B cell (primary cell): ENCODE measurements around the gene DMXL1. TPM values are rescaled to one million over a fixed set of nuclear protein-coding genes. Genes with fewer than 3 reads are reported as not detected.
A peak's percentile ranks its signal among the peaks of the same experiment; 100 is the strongest.

Experiments used
- ATAC-seq: fragments of 200-7000 bp; cut with Tn5 transposase; one replicate; pipeline ENCODE4 v1.10.0; 2021; ENCODE audit warnings: low read depth, mild to moderate bottlenecking, moderate number of reproducible peaks, moderate library complexity
- CTCF ChIA-PET: fragments of 350-600 bp; sonication (Branson Sonifier 250); formaldehyde crosslinking; loops from one replicate; lab custom pipeline; 2021; ENCODE audit warnings: antibody characterized with exemption, inconsistent platforms; lab: Charles Lee
- POLR2A ChIA-PET: fragments of 350-600 bp; sonication (Branson Sonifier 250); formaldehyde crosslinking; loops from one replicate; lab custom pipeline; 2021; ENCODE audit warnings: antibody characterized with exemption; lab: Charles Lee
- DNase-seq: peaks from one replicate; pipeline ENCODE4 v3.0.0; 2013
- H2AFZ ChIP-seq: 2 replicates; pipeline ENCODE4 v1.6.1; 2012; ENCODE audit warnings: mild to moderate bottlenecking, low read depth, low read length; ENCODE audit not compliant: insufficient read depth, poor library complexity, severe bottlenecking
- H3K27ac ChIP-seq, 2 donors: 1 replicate in 1 of 2; 2 replicates in 1 of 2; pipeline ENCODE4 v1.5.1; 2012 to 2013; ENCODE audit warnings: low read length in 2 of 2, mild to moderate bottlenecking in 2 of 2, moderate library complexity in 1 of 2
- H3K27me3 ChIP-seq, 4 experiments: fragments of 200-600 bp in 1 of 4; sonication (generic) in 1 of 4; replicated peaks in 1 of 4; 1 replicate in 2 of 4; 2 replicates in 2 of 4; pipeline versions ENCODE4 v1.6.1 to v1.7.0; 2013 to 2016; ENCODE audit warnings: low read length in 3 of 4, mild to moderate bottlenecking in 2 of 4, mixed read lengths in 1 of 4, moderate library complexity in 1 of 4; ENCODE audit not compliant: insufficient read depth in 4 of 4, control insufficient read depth in 3 of 4; ENCODE audit errors: control extremely low read depth in 1 of 4
- H3K36me3 ChIP-seq, 2 experiments: replicated peaks in 1 of 2; 1 replicate in 1 of 2; 2 replicates in 1 of 2; pipeline versions ENCODE4 v1.6.1 to v1.7.1; 2013; ENCODE audit warnings: low read length in 1 of 2; ENCODE audit not compliant: insufficient read depth in 2 of 2, control insufficient read depth in 1 of 2; ENCODE audit errors: control extremely low read depth in 1 of 2, extremely low read depth in 1 of 2
- H3K4me1 ChIP-seq, 2 donors: fragments of 200-600 bp in 1 of 2; sonication (generic) in 1 of 2; 1 replicate in 1 of 2; 2 replicates in 1 of 2; pipeline versions ENCODE4 v1.5.1 to v1.6.1; 2013 to 2017; ENCODE audit warnings: low read length in 2 of 2; ENCODE audit not compliant: control insufficient read depth in 2 of 2, insufficient read depth in 2 of 2
- H3K4me2 ChIP-seq: replicated peaks from 2 replicates; pipeline ENCODE3; 2012; ENCODE audit warnings: mild to moderate bottlenecking, low read depth, low read length; ENCODE audit not compliant: poor library complexity, severe bottlenecking
- H3K4me3 ChIP-seq, 5 experiments: fragments of 200-600 bp in 1 of 5; sonication (generic) in 1 of 5; 1 replicate in 3 of 5; 2 replicates in 2 of 5; pipeline versions ENCODE4 v1.5.1 to v1.7.0; 2011 to 2016; ENCODE audit warnings: low read length in 4 of 5, mild to moderate bottlenecking in 4 of 5, low read depth in 2 of 5, control low read depth in 1 of 5, moderate library complexity in 1 of 5; ENCODE audit not compliant: insufficient read depth in 1 of 5; ENCODE audit errors: control extremely low read depth in 1 of 5, extremely low read depth in 1 of 5
- H3K79me2 ChIP-seq: fragments of 200-600 bp; sonication (generic); one replicate; pipeline ENCODE4 v1.6.0; 2016; ENCODE audit warnings: low read length; ENCODE audit not compliant: control insufficient read depth, insufficient read depth
- H3K9ac ChIP-seq: fragments of 200-600 bp; sonication (generic); 2 replicates; pipeline ENCODE4 v1.6.1; 2017; ENCODE audit warnings: mild to moderate bottlenecking, low read length, moderate library complexity
- H3K9me3 ChIP-seq, 3 donors: one replicate each; pipeline versions ENCODE4 v1.6.1 to v1.7.1; 2013; ENCODE audit warnings: low read length in 2 of 3; ENCODE audit not compliant: control insufficient read depth in 2 of 3, insufficient read depth in 1 of 3; ENCODE audit errors: control extremely low read depth in 1 of 3
- H4K20me1 ChIP-seq: 2 replicates; pipeline ENCODE4 v1.6.0; 2012; ENCODE audit warnings: mild to moderate bottlenecking, low read length; ENCODE audit not compliant: insufficient read depth, control insufficient read depth, poor library complexity, severe bottlenecking
- H3K27ac Mint-ChIP-seq: one replicate; pipeline ENCODE4 v1.8.0; 2021; ENCODE audit warnings: mixed read lengths
- H3K27me3 Mint-ChIP-seq: one replicate; pipeline ENCODE4 v1.8.0; 2021; ENCODE audit warnings: mixed read lengths
- H3K4me1 Mint-ChIP-seq: one replicate; pipeline ENCODE4 v1.8.0; 2021; ENCODE audit warnings: mixed read lengths
- H3K4me3 Mint-ChIP-seq: one replicate; pipeline ENCODE4 v1.8.0; 2021; ENCODE audit warnings: mixed read lengths
- H3K9me3 Mint-ChIP-seq: one replicate; pipeline ENCODE4 v1.8.0; 2022; ENCODE audit warnings: mixed read lengths; ENCODE audit not compliant: insufficient read depth
- EZH2 ChIP-seq: IDR thresholded peaks from 2 replicates; pipeline ENCODE4 v1.6.1; 2012; ENCODE audit warnings: borderline replicate concordance, low read depth, mild to moderate bottlenecking, moderate library complexity, low read length; ENCODE audit not compliant: insufficient read depth, poor library complexity, severe bottlenecking
- WGBS: methylation state at CpG from one replicate; pipeline ENCODE4 v1.1.5; 2013; ENCODE audit warnings: missing lambda C conversion rate; ENCODE audit not compliant: insufficient coverage; 5-methylcytosine and 5-hydroxymethylcytosine counted together
- intact Hi-C: fragments of 100-400 bp; cut with micrococcal nuclease; formaldehyde crosslinking; loops from one replicate; pipeline ENCODE4 v1.10.0; 2022
- polyA plus RNA-seq: library from polyadenylated mRNA; depleted of rRNA; stranded (reverse); fragments of >200 nt; gene quantifications from 2 replicates; pipeline ENCODE4 v1.2.3, GENCODE V29; 2012
- total RNA-seq, 2 donors: library from RNA; stranded (reverse); fragments of 120-200 nt in 1 of 2; gene quantifications; 1 replicate in 1 of 2; 2 replicates in 1 of 2; pipeline versions ENCODE4 v1.2.3 to v1.2.4, GENCODE V29; 2013 to 2022
- TF ChIP-seq, protein P1 (sequence below): fragments of 200-600 bp; IDR thresholded peaks from one replicate; pipeline ENCODE4 v1.8.0; 2022; ENCODE audit warnings: antibody characterized with exemption, mild to moderate bottlenecking

The DMXL1 gene
- total and polyA plus RNA-seq, 2 donors (not counting 1 experiment from before 2014, with no cell fraction given) = 37.9 to 129 TPM

DNA sequence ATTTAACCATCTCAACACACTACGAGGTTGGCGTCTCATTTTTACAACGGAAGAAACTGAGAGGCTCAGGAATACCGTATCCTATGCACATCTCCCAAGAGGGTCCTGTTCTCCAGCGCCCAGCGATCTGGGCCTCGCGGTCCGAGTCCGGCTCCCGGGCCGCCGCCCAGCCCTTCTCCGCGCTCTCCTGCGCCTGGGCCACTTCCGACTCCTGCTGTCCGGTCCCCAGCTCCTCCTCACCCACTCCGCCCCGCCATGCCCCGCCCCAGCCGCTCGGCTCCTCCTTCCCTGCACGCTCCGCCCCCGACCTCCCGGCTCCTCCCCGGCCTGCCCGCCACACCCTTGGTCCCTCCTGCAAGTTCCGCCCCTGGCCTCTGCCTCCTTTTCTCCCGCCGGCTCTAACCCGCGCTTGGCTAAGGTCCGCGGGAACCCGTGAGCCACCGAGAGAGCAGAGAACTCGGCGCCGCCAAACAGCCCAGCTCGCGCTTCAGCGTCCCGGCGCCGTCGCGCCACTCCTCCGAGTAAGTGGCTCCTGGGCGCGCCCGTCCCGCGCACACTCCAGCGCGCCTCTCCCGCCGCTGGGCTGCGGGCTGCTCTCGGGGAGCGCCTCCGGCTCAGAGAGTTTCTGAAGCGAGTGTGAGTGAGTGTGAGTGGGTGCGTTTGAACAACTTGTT, 197.6 kb downstream of the DMXL1 start:
- DNase-seq (peak; percentile 95), ATAC-seq (peak; percentile 93)
- H3K27me3 Mint-ChIP-seq = no peaks in the 10 kb centered on the region
- intact Hi-C loops = loop anchor here (1.0 to 2.0 kb wide), 7 partner anchors 8 to 280 kb away; partner anchors contain the start of genes DTWD2, HSD17B4 and TNFAIP8
- POLR2A ChIA-PET = interaction anchor here (0.9 to 2.7 kb wide), 13 partner anchors 9 to 280 kb away, joined by 3 to 14 read pairs (median 4); partner anchors contain the start of genes DMXL1, DTWD2 and TNFAIP8
- peak overlapping the region; percentile 78 for H3K4me2 ChIP-seq
- no peaks in the 10 kb centered on the region for H3K27me3 ChIP-seq
- TF ChIP-seq, protein P1, sequence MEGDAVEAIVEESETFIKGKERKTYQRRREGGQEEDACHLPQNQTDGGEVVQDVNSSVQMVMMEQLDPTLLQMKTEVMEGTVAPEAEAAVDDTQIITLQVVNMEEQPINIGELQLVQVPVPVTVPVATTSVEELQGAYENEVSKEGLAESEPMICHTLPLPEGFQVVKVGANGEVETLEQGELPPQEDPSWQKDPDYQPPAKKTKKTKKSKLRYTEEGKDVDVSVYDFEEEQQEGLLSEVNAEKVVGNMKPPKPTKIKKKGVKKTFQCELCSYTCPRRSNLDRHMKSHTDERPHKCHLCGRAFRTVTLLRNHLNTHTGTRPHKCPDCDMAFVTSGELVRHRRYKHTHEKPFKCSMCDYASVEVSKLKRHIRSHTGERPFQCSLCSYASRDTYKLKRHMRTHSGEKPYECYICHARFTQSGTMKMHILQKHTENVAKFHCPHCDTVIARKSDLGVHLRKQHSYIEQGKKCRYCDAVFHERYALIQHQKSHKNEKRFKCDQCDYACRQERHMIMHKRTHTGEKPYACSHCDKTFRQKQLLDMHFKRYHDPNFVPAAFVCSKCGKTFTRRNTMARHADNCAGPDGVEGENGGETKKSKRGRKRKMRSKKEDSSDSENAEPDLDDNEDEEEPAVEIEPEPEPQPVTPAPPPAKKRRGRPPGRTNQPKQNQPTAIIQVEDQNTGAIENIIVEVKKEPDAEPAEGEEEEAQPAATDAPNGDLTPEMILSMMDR = no peak
- TF ChIP-seq EZH2 = no peak
- peak overlapping the region; percentile 93 for H3K9ac ChIP-seq
- peak overlapping the region; percentile 94 for H2AFZ ChIP-seq
- H3K9me3 Mint-ChIP-seq = no peaks in the 10 kb centered on the region
- H3K27ac Mint-ChIP-seq = peak overlapping the region; percentile 95
- peaks cover 78% of the 10 kb centered on the region for H3K79me2 ChIP-seq
- H3K4me1 Mint-ChIP-seq = peaks cover 57% of the 10 kb centered on the region
- peak overlapping the region; percentile 98 for H3K4me3 Mint-ChIP-seq
- peak overlapping the region; percentile 79 to 99 (median 98) for H3K4me3 ChIP-seq
- H3K4me1 ChIP-seq = peaks cover 44 to 46% of the 10 kb centered on the region in 2 donors
- WGBS = under 1% methylated on average over 64 of the region's 65 CpGs
- H4K20me1 ChIP-seq = no peaks in the 10 kb centered on the region
- peaks cover 0 to 5% of the 10 kb centered on the region in 2 experiments for H3K36me3 ChIP-seq
- H3K27ac ChIP-seq = peak overlapping the region; percentile 83 to 91
- CTCF ChIA-PET = interaction anchor here (0.6 to 3.1 kb wide), 15 partner anchors 31 to 280 kb away, joined by 3 to 21 read pairs (median 4); partner anchors contain the start of genes DMXL1 and DTWD2
- peaks cover 0 to 2% (median 0%) of the 10 kb centered on the region in 3 donors for H3K9me3 ChIP-seq
